ENCODE results near the gene MAPK8IP3.

DNA sequence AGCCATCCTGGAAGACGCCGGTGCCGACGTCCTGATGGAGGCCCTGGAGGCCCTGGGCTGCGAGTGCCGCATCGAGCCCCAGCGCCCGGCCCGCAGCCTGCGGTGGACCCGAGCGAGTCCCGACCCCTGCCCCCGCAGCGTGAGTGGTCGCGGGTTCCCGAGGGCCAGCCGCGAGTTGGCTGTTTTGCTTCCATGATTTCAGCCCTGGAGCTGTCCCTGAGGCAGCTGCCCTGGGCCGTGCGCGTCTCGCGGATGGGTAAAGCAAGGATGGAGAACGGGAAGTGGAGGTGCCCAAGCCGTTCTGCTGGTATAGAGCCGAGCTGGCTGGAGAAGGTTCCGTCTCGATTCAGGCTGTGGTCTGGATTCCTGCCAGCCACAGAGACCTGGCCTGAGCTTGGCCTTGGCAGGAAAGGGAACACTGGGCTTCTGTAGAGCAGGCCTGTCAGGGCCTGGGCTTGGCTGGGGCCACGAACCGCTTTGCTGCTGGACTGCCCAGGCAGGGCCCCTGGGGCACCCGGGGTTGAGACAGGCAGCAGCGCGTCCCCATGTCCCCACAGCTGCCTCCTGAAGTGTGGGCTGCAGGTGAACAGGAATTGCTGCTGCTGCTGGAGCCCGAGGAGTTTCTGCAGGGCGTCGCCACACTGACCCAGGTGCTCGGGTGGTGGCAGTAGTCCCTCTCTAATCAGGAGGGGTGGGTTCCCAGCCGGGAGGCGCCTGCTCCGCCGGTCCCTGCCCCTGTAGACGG lies 67.9 kb downstream of the MAPK8IP3 start:
- TF ChIP-seq, protein P1, sequence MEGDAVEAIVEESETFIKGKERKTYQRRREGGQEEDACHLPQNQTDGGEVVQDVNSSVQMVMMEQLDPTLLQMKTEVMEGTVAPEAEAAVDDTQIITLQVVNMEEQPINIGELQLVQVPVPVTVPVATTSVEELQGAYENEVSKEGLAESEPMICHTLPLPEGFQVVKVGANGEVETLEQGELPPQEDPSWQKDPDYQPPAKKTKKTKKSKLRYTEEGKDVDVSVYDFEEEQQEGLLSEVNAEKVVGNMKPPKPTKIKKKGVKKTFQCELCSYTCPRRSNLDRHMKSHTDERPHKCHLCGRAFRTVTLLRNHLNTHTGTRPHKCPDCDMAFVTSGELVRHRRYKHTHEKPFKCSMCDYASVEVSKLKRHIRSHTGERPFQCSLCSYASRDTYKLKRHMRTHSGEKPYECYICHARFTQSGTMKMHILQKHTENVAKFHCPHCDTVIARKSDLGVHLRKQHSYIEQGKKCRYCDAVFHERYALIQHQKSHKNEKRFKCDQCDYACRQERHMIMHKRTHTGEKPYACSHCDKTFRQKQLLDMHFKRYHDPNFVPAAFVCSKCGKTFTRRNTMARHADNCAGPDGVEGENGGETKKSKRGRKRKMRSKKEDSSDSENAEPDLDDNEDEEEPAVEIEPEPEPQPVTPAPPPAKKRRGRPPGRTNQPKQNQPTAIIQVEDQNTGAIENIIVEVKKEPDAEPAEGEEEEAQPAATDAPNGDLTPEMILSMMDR (IDR thresholded peaks at IDR 0.05) = no peak
- TF ChIP-seq POLR2A (IDR thresholded peaks at IDR 0.05) = no peak

Data from suprapubic skin (tissue), 3 donors.